GM21576 (cell line): ENCODE measurements around the gene INSL6.
"Not testable (repeated sequence)": the region's sequence is repeated elsewhere in the genome, so short reads cannot be mapped to it uniquely, and the experiment has no call there.

ENCODE experiments used
- ATAC-seq: cut with Tn5 transposase; IDR thresholded peaks from one replicate; pipeline ENCODE4 v1.9.1; 2021; ENCODE audit warnings: mild to moderate bottlenecking, moderate library complexity; ENCODE audit not compliant: unreplicated experiment

Gene INSL6

GRCh38 chr9:5185220-5185840 lies at the start of gene INSL6:
INSL6 (minus strand) TSS chr9:5185639; CDS start chr9:5185602, 37 bp downstream.
- no peak for ATAC-seq

GRCh38 chr9:5231212-5231611 lies 45.8 kb upstream of the INSL6 start, which contains the start of gene INSL4:
INSL4 (plus strand) TSS chr9:5231419; CDS start chr9:5231524, 105 bp downstream.
- no peak for ATAC-seq

- ATAC-seq = no peak
Observed at GRCh38 chr9:5230554-5230953, 45.1 kb upstream of the INSL6 start.

GRCh38 chr9:5205071-5205470 lies 19.6 kb upstream of the INSL6 start:
- no peak for ATAC-seq

- no peak for ATAC-seq
Observed at GRCh38 chr9:5195463-5195862, 10.0 kb upstream of the INSL6 start.

GRCh38 chr9:5193345-5193744 lies 7.9 kb upstream of the INSL6 start:
- no peak for ATAC-seq

GRCh38 chr9:5191985-5192384 lies 6.5 kb upstream of the INSL6 start:
- no peak for ATAC-seq

- no peak for ATAC-seq
Observed at GRCh38 chr9:5188060-5188984, 2.9 kb upstream of the INSL6 start.

GRCh38 chr9:5186416-5187169 lies 1.2 kb upstream of the INSL6 start:
- no peak for ATAC-seq

GRCh38 chr9:5184776-5185175 lies 663 bp downstream of the INSL6 start:
- ATAC-seq = no peak

- ATAC-seq = not testable (repeated sequence)
Observed at GRCh38 chr9:5180631-5181030, 4.8 kb downstream of the INSL6 start.

GRCh38 chr9:5178126-5178805 lies 7.2 kb downstream of the INSL6 start:
- ATAC-seq = no peak

GRCh38 chr9:5146241-5146640 lies 39.2 kb downstream of the INSL6 start:
- no peak for ATAC-seq

- ATAC-seq = no peak
Observed at GRCh38 chr9:5144217-5144616, 41.2 kb downstream of the INSL6 start.

GRCh38 chr9:5140151-5140550 lies 45.3 kb downstream of the INSL6 start:
- no peak for ATAC-seq

GRCh38 chr9:5122516-5122915 lies 62.9 kb downstream of the INSL6 start:
- no peak for ATAC-seq

GRCh38 chr9:5122116-5122515 lies 63.3 kb downstream of the INSL6 start:
- no peak for ATAC-seq

GRCh38 chr9:5113994-5114748 lies 71.3 kb downstream of the INSL6 start:
- no peak for ATAC-seq
